KMS-11 (cell line): ENCODE data around the gene STAB1.

Source experiments
- H2AFZ ChIP-seq: fragments of 200-600 bp; sonication (generic); 2 replicates; pipeline ENCODE4 v1.6.1; 2016; ENCODE audit warnings: antibody characterized with exemption, mixed run types, low read depth
- H3K27ac ChIP-seq: fragments of 200-600 bp; sonication (generic); 2 replicates; pipeline ENCODE4 v1.6.1; 2016; ENCODE audit warnings: mild to moderate bottlenecking, mixed run types
- H3K27me3 ChIP-seq: fragments of 200-600 bp; sonication (generic); 2 replicates; pipeline ENCODE4 v1.6.1; 2017; ENCODE audit warnings: mild to moderate bottlenecking, low read depth, mixed run types, moderate library complexity; ENCODE audit not compliant: insufficient read depth
- H3K36me3 ChIP-seq: fragments of 200-600 bp; sonication (generic); 2 replicates; pipeline ENCODE4 v1.6.1; 2017; ENCODE audit warnings: mild to moderate bottlenecking, mixed run types; ENCODE audit not compliant: insufficient read depth
- H3K4me1 ChIP-seq: fragments of 200-600 bp; sonication (generic); 2 replicates; pipeline ENCODE4 v1.6.1; 2016; ENCODE audit warnings: mild to moderate bottlenecking, low read depth, mixed run types; ENCODE audit not compliant: poor library complexity, severe bottlenecking
- H3K4me2 ChIP-seq: fragments of 200-600 bp; sonication (generic); 2 replicates; pipeline ENCODE4 v1.7.0; 2016; ENCODE audit warnings: mild to moderate bottlenecking, mixed run types
- H3K4me3 ChIP-seq: fragments of 200-600 bp; sonication (generic); IDR thresholded peaks from 2 replicates; pipeline ENCODE4 v1.6.1; 2017; ENCODE audit warnings: low read depth, low read length, mixed read lengths; ENCODE audit not compliant: insufficient read depth
- H3K79me2 ChIP-seq: fragments of 200-600 bp; sonication (generic); 2 replicates; pipeline ENCODE4 v1.6.1; 2016; ENCODE audit warnings: low read depth, mixed run types; ENCODE audit not compliant: insufficient read depth
- H3K9ac ChIP-seq: fragments of 200-600 bp; sonication (generic); 2 replicates; pipeline ENCODE4 v1.6.1; 2016; ENCODE audit warnings: mild to moderate bottlenecking, mixed run types
- H4K20me1 ChIP-seq: fragments of 200-600 bp; sonication (generic); 2 replicates; pipeline ENCODE4 v1.6.1; 2016; ENCODE audit warnings: mild to moderate bottlenecking, mixed run types; ENCODE audit not compliant: insufficient read depth
- TF ChIP-seq, protein P1 (sequence below): fragments of 200-600 bp; sonication (generic); conservative IDR thresholded peaks from 2 replicates; pipeline ENCODE4 v1.6.1; 2017; ENCODE audit warnings: low read depth, mild to moderate bottlenecking, antibody characterized with exemption, low read length, moderate library complexity, mixed read lengths

STAB1 gene

DNA sequence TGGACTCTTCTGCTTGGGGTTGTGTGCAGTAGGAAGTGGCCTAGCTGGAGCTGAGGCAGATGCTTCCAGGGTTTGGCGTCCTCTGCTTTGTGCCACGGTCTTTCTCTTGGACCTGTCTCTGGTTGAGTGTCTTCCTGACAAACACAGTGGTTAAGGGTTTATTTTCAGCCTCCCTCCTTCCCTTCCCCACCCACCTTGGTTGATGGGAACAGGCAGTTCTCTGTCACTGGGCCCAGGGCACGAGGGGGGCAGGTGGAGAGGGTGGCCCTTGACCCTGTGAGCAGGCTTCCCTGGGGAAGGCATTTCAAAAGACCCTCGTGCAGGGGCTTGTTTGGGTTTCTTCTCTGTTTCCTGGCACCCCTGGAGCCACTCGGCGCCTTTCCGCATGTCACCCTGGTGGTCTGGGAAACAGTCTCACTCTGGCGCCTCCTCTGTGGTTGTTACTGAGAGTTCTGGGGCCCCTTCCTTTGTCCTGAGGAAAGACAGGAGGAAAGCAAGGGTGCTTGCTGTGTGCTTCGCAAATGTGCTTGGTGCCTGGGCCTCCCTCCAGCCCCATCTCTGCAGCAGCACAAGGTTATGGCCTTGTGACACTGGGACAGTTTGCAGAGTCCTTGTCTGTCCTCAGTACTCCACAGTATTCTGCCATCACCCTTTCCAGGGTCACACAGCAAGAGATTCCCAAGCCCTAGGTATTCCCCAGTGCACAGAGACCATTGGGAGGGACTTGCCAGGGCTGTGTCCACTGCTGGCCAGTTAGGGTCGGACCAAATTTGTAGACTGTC is 10.3 kb upstream of the STAB1 start:
- H3K36me3 ChIP-seq = no peaks in the 10 kb centered on the region; the same call in 1 of the 2 replicates
- TF ChIP-seq, protein P1, sequence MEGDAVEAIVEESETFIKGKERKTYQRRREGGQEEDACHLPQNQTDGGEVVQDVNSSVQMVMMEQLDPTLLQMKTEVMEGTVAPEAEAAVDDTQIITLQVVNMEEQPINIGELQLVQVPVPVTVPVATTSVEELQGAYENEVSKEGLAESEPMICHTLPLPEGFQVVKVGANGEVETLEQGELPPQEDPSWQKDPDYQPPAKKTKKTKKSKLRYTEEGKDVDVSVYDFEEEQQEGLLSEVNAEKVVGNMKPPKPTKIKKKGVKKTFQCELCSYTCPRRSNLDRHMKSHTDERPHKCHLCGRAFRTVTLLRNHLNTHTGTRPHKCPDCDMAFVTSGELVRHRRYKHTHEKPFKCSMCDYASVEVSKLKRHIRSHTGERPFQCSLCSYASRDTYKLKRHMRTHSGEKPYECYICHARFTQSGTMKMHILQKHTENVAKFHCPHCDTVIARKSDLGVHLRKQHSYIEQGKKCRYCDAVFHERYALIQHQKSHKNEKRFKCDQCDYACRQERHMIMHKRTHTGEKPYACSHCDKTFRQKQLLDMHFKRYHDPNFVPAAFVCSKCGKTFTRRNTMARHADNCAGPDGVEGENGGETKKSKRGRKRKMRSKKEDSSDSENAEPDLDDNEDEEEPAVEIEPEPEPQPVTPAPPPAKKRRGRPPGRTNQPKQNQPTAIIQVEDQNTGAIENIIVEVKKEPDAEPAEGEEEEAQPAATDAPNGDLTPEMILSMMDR = no peak
- no peaks in the 10 kb centered on the region for H3K27me3 ChIP-seq
- no peaks in the 10 kb centered on the region for H3K4me1 ChIP-seq
- H3K4me3 ChIP-seq = no peak overlapping the region
- no peak overlapping the region for H2AFZ ChIP-seq
- H4K20me1 ChIP-seq = no peaks in the 10 kb centered on the region
- H3K79me2 ChIP-seq = no peaks in the 10 kb centered on the region
- no peak overlapping the region for H3K4me2 ChIP-seq
- no peak overlapping the region for H3K27ac ChIP-seq
- no peak overlapping the region for H3K9ac ChIP-seq

DNA sequence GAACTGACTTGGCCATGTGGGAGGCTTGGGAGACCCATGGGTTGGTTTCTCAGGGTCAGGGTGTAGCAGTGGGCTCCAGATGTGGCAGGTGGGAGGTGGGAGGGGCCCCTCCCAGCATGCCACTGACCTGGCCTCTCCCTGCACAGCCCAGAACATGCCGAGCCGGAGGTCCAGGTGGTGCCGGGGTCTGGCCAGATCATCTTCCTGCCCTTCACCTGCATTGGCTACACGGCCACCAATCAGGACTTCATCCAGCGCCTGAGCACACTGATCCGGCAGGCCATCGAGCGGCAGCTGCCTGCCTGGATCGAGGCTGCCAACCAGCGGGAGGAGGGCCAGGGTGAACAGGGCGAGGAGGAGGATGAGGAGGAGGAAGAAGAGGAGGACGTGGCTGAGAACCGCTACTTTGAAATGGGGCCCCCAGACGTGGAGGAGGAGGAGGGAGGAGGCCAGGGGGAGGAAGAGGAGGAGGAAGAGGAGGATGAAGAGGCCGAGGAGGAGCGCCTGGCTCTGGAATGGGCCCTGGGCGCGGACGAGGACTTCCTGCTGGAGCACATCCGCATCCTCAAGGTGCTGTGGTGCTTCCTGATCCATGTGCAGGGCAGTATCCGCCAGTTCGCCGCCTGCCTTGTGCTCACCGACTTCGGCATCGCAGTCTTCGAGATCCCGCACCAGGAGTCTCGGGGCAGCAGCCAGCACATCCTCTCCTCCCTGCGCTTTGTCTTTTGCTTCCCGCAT is 7.9 kb upstream of the STAB1 start:
- no peaks in the 10 kb centered on the region for H3K27me3 ChIP-seq
- no peak overlapping the region for H3K4me3 ChIP-seq
- H2AFZ ChIP-seq = no peak overlapping the region
- no peaks in the 10 kb centered on the region for H3K79me2 ChIP-seq
- no peaks in the 10 kb centered on the region; the same call in 1 of the 2 replicates for H3K36me3 ChIP-seq
- H3K4me1 ChIP-seq = no peaks in the 10 kb centered on the region
- TF ChIP-seq, protein P1 = no peak
- no peak overlapping the region for H3K27ac ChIP-seq
- no peak overlapping the region for H3K4me2 ChIP-seq
- no peak overlapping the region for H3K9ac ChIP-seq
- no peaks in the 10 kb centered on the region for H4K20me1 ChIP-seq

DNA sequence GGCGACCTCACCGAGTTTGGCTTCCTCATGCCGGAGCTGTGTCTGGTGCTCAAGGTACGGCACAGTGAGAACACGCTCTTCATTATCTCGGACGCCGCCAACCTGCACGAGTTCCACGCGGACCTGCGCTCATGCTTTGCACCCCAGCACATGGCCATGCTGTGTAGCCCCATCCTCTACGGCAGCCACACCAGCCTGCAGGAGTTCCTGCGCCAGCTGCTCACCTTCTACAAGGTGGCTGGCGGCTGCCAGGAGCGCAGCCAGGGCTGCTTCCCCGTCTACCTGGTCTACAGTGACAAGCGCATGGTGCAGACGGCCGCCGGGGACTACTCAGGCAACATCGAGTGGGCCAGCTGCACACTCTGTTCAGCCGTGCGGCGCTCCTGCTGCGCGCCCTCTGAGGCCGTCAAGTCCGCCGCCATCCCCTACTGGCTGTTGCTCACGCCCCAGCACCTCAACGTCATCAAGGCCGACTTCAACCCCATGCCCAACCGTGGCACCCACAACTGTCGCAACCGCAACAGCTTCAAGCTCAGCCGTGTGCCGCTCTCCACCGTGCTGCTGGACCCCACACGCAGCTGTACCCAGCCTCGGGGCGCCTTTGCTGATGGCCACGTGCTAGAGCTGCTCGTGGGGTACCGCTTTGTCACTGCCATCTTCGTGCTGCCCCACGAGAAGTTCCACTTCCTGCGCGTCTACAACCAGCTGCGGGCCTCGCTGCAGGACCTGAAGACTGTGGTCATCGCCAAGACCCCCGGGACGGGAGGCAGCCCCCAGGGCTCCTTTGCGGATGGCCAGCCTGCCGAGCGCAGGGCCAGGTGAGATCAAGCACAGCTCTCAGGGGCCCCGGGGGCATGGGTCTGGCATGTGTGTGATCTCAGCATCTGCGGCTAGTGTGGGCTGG is 7.1 kb upstream of the STAB1 start:
- Histone ChIP-seq H3K36me3 (no peaks in the 10 kb centered on the region; the same call in 1 of the 2 replicates), H3K27me3 (no peaks in the 10 kb centered on the region), H2AFZ (no peak overlapping the region), H3K9ac (no peak overlapping the region), H3K4me3 (no peak overlapping the region), H4K20me1 (no peaks in the 10 kb centered on the region), H3K4me2 (no peak overlapping the region), H3K4me1 (no peaks in the 10 kb centered on the region), H3K27ac (no peak overlapping the region), H3K79me2 (no peaks in the 10 kb centered on the region)
- TF ChIP-seq, protein P1 = no peak

DNA sequence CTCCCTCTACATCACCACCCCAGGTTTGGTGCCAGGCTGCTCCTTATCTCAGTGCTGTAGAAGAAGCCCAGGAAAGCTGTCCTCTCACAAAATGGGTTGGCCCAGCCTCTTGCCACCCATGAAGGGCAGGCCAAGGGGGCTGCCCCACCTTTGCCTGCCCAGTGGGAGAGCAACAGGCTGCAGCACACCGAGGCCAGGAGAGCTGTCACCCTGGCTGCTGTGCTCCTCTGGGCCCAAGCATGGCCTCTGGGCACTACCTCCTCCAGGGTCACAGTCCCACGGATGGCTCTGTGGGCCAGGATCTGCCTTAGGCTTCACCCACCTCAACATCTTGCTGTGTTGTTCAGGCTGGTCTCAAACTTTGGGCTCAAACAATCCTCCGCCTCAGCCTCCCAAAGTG is 6.4 kb upstream of the STAB1 start:
- Histone ChIP-seq H3K4me2 (no peak overlapping the region), H3K4me1 (no peaks in the 10 kb centered on the region), H3K9ac (no peak overlapping the region), H4K20me1 (no peaks in the 10 kb centered on the region), H2AFZ (no peak overlapping the region), H3K79me2 (no peaks in the 10 kb centered on the region), H3K36me3 (no peaks in the 10 kb centered on the region; the same call in 1 of the 2 replicates), H3K27me3 (no peaks in the 10 kb centered on the region), H3K27ac (no peak overlapping the region), H3K4me3 (no peak overlapping the region)
- TF ChIP-seq, protein P1 = no peak
